HG02884 (cell line): ENCODE measurements around the gene POLR2E.
"Not testable (repeated sequence)": the region's sequence is repeated elsewhere in the genome, so short reads cannot be mapped to it uniquely, and the experiment has no call there.

Experiments used
- ATAC-seq: cut with Tn5 transposase; IDR thresholded peaks from one replicate; pipeline ENCODE4 v1.9.1; 2021; ENCODE audit warnings: mild to moderate bottlenecking, moderate library complexity; ENCODE audit not compliant: unreplicated experiment

Gene POLR2E

DNA sequence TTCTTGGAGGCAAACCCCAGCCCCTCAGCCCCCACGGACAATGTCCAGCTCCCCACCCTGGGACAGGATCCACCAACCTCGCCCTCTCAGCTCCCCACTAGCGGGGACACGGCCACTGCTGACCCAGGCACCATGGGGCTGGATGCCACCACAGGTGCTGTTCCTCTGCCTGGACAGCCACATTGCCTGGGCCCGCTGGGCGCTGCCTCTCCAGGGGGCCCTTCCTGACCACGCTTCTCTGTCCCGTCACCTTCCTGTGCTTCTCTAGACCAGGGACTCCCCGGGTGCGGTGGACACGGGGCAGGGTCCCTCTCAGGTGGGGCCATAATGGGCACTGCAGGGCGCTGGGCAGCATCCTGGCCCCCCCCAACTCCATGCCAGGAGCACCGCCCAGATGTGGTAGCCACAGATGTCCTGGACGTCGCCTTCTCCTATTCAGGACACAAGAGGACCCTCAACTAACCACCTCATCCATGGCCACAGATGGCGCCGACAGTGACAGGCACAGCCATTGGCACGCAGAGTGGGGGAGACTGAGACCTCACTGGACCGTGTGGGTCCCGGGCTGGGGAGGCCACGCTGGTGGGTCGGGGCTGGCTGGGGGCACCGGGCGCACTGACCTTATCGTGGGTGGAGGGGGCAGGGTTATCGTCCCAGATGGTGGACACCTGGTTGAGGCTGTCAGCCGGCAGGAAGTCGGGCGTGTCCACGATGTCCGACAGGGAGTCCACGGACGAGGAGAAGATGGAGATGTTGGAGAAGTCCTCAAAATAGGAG lies 32.0 kb upstream of the POLR2E start:
- ATAC-seq = no peak

DNA sequence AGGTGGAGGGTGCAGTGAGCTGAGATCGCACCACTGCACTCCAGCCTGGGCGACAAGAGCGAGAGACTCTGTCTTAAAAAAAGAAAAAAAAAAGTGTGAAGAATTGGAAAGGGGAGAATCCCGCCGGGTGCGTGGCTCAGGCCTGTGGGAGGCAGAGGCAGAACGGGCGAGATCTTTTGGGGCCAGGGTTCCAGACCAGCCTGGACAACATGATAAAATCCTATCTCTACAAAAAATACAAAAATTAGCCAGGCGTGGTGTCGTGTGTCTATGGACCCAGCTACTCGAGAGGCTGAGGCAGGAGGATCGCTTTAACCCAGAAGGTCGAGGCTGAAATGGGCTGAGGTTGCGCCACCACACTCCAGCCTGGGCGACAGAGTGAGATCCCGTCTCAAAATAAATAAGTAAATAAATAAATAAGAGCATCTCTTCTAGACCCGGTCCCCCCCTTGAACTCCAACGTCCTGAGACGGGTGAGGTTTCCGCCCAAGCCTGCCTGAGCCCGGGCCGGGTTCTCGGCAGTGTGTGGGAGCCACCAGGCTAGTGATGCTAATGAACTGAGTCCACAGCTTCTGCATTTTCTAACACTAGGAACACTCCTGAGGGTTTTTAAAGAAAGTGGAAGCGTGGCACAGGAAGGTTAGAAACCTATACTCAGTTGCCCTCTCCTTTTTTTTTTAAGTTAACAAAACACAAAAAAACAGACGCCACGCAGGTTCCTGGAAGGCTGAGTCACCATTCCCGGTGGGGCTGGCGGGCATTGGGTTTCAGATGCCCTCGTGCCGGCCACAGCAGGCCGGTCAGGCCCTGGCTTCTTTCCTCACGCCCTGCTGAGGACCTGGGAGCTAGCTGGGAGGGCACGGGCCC lies 30.7 kb upstream of the POLR2E start:
- no peak for ATAC-seq

DNA sequence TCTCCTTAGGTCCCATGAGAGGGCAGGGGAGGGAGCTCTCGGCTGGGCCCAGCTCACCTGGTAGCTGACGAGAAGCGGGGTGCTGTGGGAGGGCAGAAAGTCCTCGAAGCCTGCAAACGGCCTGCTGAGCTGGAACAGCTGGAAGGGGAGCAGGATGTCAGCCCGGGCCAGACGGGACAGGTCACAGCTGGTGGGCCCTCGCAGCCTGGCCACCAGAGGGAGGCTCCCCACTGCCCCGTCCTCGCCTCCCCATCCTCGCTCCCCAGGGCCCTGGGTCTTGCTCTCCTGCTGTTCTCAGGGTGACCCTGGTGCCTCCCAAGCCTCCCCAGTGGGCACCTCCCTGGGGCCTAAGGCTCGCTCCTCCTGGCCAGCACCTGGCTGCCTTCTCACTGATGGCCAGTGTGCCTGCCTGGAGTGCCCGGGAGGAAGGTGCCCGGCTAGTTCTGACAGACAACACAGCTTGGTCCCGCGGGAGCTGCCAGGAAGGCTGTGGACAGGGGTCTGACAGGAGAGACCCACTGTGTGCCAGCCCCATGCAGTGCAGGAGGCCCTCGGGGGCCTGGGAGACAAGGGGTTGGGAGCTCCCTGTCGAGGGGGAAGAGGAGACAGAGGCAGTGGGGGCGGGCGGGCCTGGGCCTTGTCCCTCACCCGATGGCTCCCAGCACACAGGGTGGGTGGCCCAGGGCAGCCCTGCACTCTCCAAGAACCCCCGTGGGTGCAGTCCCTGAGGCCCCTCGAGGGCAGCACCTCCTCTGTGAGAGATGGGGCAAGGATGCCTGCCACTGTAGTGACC lies 28.9 kb upstream of the POLR2E start:
- ATAC-seq = no peak

DNA sequence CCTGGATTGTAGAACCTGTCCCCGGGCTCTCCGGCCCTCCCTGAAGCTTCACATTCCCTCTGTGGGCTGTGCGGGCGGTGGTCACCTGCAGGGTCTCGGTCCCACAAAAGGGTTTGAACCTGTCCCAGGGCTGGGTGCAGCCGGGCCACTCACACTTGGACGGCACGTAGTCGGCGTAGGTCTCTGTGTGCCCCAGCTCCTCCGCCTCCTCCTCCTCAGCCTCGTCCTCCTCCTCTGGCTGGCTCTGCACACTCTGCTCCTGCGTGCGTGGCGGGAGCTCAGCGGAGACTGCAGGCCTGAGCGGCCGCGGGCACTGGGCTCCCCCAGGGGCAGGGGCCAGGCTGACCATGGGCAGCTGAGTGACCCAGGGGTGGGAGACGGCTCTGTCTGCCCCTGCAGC lies 28.2 kb upstream of the POLR2E start:
- no peak for ATAC-seq

DNA sequence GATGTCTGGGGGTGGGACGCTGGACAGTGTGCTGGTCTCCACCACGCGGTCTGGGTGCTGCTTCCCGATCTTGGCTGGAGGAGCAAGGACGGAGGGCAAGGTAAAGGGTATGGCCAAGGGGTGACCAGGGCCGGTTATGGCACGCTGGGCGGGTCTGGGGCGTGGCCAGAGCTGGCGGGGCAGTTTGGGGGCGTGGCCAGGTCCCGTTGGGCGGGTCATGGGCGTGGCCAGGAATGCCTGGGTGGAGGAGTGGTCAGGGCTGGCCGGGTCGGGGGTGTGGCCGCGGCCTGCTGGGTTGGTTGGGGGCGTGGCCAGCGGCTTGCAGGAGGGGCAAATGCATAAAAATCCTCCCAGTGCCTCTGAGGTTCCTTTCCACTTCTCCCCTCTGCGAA lies 27.8 kb upstream of the POLR2E start:
- ATAC-seq = no peak

DNA sequence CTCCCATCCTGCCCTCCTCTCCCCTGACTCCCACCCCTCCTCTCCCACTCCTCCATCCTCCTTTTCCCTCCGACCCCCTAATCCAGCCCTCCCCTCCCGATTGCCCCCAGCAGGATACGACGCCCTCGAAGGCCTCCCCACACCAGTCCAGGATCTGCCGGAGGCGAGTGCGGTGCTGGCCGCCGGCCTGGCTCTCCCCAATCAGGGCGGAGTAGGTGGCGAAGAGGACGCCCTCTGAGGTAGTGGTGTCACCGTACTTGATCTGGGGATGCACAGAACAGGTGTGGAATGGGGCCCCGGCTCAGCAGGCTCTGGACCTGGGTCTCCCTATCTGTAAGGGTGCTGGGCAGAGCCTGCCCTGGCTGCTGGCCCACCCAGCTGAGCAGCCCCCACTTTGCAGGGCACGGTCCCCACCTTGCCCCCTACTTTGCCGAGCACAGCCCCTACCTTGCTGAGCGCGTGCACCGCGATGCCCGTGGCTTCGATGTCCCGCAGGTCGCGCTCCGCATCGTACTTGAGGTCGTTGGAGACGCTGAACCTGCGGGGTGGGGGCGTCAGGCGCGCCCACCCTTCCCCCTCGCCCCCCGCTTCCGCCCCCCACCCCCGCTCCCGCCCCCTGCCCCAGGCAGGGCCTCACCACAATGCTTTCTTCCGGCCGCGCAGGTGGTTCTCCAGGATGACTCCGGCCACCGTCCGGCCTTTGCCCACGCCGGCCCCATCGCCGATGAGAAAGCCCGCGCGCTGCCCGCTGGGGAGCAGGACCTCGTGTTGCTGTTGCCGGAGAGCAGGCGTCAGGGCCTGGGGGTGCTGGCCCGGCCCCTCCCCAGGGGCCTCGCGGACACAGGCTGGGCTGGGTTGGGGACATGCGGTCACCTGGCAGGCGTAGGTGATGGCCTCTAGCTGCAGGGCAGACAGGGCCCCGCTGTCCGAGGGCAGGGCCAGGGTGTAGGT lies 27.1 kb upstream of the POLR2E start:
- no peak for ATAC-seq

DNA sequence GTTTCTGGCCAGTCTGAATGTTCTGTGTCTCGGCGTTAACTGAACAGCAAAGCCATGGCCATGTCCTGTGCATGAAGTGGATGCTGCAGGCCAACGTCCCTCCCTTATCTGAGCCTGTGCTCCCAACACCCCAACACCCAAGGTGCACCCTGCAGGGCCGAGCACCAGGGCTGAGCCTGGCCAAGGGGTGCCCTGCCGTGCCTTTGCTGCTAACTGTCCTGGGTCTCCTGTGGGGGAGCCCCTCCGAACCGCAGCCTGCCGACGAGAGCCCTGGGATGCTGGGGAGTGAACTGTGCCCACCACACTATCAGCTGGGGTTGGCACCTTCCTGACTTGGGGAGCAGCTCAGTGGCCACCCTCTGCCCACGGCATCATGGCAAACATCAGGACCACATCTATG lies 26.2 kb upstream of the POLR2E start:
- ATAC-seq = no peak

DNA sequence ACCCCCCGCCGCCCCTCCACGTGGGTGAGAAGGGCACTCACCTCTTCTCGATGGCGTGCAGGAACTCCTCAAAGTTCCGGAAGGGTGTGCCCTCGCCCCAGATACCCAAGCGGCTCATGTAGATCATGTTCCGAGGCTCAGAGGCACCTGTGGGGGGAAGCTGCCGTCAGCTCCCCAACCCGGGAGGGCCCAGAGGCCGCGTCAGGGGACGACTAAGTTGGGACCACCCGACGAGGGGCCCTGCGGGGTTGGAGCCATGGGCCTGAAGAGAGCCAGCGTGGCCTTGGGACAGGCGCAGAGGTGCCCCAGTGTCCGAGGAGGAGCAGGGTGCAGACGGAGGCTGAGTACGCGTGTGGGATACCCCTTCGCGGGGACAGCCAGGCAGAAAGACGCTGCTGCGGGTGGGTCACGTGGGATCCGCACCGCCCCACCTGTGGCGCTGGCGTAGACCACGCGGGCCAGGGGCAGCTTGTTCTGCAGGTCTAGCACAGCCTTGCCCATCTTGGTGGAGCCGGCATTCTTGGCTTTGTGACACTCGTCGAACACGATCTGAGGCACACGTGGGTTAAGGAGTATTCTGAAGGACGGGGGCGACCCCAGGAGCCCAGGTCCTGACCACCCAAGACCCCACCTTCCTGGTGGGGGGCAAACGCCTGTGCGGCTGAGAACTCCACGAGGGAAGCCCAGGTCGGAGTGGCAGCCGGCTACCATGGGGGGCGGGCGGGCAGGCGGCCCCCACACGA lies 24.5 kb upstream of the POLR2E start:
- no peak for ATAC-seq

DNA sequence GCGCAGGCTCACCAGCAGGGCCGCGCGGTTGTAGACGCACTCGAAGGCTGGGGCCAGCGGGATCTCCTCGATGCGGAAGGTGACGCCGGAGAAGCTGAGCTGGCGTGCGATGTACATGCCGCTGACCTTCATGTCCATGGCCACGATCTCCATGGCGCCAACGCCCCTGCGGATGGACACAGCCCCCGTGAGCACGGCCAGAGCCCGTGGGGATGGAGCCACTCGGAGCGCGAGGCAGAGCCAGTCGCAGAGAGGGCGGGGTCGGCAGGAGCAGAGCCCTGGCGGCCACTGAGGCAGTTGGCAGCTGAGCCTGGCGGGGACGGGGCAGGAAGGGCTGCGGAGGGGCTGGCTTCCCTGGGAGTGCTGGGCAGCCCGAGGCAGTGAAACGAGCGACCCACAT lies 23.8 kb upstream of the POLR2E start:
- no peak for ATAC-seq

DNA sequence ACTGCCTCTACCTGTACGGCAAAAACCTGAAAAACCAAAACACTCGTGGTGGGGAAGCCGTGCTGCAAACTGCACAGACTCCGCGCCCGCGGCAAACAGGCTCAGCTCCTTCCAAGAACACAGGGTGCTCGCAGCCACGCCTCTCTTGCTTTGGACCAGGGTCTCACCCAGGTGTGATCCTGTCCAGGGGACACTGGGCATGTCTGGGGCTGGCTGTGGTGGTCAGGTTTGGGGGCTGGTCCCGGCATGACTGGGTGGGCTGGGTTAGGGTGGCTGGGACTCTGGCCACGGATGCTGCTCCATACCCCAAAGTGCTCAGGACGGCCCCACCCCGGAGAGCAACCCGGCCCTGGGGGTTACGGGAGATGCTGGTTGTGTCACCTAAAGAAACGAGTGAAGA lies 22.5 kb upstream of the POLR2E start:
- no peak for ATAC-seq

DNA sequence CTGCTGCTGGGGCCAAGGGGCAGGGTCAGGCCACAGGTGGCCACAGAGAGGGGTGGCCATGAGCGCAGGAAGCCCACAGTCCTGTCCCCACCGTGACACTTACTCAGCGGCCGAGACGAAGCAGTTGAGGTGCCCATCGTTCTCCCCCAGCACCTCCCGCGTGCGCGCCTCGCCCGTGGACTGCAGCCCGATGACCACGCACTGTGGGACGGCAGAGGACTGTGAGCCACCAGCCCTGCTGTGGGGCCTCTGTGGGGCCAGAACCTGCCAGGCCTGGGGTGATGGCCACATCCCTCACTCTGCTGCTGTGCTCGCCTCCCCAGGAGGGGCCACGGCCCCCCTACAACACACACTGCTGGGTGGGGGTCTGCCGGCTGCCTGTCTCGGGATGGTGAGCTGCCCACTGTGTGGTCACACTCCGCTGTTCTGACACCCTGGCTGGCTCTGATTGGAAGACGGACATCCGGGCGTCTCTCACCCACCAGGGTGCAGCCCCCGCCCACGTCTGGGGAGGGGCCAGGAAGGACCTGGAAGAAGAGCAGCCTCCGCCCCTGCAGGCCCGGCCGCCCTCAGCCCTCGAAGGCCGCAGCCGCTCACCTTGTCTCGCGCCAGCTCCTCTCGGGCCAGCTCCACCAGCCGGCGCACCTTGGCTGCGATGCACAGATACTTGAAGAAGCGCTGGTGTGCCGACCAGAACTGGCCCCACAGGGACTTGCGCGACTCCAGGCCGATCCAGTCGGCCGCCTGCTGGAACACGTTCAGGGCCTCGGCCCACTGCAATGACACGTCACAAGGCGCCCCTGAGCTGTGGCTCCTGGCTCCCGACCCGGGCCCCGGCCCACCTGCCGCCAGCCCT lies 21.8 kb upstream of the POLR2E start:
- no peak for ATAC-seq

DNA sequence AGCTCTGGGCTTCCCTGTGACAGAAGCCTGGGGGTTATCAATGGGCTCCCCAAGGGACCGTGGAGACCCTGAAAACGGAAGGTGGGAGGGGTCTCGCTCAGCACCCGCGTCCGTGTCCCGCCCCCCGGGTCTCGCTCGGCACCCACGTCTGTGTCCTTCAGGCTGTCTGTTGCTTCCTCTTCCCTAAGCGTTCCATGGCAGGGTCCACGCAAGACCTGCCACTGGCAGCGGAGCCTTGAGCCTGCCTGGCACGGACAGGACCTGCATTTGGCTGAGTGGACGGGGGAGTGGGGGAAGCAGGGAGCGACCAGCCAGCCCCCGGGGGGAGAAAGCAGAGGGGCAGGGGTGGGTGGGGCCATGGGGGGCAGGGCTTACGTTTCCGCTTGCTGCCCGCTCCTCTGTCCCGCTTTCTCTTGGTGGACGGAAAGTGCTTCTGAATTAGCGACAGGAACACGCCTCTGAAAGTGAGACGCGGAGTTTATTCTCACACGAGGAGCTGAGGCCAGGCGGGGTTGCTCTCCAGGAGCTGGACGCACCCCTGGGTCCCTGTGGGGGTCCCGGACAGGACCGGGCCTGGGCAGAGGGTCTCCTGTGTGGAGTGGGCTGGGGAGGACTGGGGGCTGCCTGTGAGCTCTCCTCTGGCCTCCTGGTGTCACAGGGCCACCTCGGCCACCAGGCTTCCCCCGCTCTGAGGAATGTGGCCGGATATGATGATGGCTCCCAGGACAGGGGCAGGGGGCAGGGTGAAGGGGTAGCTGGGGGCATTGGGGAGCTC lies 20.7 kb upstream of the POLR2E start:
- ATAC-seq = no peak

DNA sequence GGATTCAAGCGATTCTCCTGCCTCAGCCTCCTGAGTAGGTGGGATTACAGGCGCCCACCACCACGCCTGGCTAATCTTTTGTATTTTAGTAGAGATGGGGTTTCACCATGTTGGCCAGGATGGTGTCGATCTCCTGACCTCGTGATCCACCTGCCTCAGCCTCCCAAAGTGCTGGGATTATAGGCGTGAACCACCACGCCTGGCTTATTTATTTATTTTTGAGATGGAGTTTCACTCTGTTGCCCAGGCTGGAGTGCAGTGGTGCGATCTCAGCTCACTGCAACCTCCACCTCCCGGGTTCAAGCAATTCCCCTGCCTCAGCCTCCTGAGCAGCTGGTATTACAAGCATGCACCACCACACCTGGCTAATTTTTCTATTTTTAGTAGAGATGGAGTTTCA lies 19.6 kb upstream of the POLR2E start:
- not testable (repeated sequence) for ATAC-seq

DNA sequence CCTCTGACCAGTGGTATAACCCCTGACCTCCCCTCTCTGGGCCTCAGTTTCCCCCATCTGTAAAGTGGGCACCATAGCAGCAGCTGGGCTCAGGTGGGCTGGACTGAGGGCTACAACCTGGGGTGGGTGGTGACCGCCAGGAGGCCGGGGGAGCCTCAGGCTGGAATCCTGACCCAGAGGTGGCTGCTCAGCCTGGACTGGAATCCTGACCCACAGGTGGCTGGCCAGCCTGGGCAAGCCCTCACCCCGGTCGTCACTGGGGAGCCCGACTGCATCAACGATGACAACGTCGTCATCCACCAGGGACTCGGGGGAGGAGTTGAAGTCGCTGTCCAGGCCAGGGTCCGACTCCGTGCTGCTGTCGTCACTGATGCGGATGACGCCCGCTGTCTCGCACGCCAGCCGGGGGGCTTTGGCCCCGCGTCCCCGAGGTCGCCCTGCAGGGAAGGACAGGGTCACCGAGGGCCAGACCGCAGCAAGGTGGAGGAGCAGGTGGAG lies 18.9 kb upstream of the POLR2E start:
- no peak for ATAC-seq

DNA sequence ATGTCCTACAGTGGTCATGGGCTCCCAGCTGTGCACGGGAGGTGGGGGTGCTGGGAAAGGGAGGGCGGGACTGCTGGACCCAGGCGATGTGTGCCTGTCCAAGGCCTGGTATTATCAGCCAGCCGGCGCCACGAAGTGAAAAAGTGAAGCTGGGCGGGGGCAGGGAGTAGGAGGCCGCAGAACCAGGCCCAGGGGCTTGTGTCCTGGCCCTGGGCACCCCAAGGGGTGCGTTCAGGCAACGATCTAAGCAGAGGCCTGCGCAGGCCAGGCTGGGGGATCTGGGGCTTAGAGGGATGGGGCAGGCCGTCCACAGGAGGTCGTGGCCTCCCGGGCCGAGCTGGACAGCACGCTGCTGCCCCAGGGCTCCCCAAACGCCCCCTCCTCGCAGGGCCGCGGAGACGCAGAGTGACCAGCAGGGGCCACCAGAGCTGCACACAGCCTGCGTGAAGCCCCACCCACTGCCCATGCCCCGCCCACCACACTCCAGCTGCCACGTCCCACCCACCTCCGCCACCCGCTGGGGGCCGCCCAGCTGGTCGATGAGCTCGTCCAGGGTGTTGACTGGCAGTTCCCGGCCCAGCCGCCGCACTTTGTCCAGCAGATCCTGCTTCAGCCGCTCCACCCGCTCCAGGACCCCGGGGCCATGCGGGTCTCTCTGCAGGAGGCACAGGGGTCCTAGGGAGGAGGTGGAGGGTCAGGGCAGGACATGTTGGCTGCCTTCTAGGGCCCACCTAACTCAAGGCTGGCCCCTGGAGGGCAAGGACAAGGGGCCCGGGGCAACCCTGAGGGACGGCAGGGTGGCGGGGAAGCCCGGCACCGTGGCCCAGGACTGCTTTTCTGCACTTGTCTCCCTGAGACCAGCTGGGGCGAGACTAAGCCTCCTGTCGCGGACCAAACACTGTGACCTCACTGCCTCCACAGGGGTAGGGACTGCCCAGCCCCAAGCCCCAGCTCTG lies 18.1 kb upstream of the POLR2E start:
- ATAC-seq = no peak

DNA sequence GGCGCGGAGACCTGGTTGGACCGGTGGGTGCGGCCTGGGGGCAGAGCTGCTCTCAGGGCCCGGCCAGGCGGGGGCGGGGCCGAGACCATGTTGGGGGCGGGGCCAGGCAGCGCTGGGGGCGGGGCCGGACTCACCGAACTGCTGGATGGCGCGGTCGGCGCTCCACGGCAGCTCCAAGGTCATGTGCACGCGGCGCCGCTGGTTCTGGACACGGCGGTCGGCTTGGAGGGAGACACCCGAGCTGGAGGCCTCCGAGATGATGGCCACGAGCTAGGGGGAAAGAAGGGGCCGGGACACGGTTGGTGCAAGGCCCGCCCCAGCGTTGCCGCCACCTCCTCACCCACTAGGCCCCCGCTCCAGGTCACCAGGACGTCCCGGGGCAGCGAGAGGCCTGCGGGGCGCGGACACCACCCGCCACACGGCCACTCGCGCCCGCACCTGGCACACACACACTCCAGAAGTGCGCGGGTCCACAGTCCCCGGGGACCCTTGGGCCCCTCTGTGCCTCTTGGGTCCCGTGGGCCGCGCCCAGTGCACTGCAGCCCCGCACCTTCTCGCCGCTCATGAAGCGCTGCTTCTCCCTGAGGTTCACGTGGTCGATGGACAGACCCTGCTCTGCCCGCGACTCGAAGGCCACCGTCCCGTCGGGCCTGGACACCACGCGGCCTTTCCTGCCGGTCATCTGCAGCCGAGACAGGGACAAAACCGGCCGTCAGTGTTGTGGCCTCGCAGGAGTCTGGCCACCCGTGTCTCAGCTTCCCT lies 17.3 kb upstream of the POLR2E start:
- no peak for ATAC-seq
